A673 (cell line): ENCODE data around the gene CDK8.

Experiments
- EZH2 ChIP-seq: fragments of 200-600 bp; sonication (generic); IDR thresholded peaks from 2 replicates; pipeline ENCODE4 v1.6.1; 2017; ENCODE audit warnings: borderline replicate concordance, low read depth, mild to moderate bottlenecking, mixed read lengths, antibody characterized with exemption, low read length; ENCODE audit not compliant: poor library complexity, severe bottlenecking
- TF ChIP-seq, protein P1 (sequence below): fragments of 300-800, 200-600 bp; sonication (generic); conservative IDR thresholded peaks from 2 replicates; pipeline ENCODE4 v1.5.1; 2017; ENCODE audit warnings: low read depth, mild to moderate bottlenecking, antibody characterized with exemption, low read length, moderate library complexity, mixed read lengths

DNA sequence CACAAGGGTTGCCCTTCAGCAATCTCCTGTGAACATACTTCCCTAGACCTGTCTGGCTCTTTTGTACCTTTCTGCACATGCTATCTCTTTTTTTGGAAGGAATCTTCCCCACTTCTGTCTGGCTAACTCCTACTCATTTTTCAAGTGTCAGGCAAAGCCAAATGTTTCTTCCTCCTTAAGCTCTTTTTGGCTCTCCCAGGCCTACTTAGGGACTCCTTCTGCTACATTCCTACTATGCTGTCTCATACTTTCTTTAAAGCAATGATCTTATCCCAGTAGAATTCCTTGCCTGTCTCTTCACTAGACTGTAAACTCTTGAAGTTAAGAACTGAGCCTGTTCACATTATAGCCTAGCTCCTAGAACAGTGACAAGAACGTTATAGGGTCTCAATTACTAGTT lies 188.6 kb downstream of the CDK8 start:
- TF ChIP-seq, protein P1, sequence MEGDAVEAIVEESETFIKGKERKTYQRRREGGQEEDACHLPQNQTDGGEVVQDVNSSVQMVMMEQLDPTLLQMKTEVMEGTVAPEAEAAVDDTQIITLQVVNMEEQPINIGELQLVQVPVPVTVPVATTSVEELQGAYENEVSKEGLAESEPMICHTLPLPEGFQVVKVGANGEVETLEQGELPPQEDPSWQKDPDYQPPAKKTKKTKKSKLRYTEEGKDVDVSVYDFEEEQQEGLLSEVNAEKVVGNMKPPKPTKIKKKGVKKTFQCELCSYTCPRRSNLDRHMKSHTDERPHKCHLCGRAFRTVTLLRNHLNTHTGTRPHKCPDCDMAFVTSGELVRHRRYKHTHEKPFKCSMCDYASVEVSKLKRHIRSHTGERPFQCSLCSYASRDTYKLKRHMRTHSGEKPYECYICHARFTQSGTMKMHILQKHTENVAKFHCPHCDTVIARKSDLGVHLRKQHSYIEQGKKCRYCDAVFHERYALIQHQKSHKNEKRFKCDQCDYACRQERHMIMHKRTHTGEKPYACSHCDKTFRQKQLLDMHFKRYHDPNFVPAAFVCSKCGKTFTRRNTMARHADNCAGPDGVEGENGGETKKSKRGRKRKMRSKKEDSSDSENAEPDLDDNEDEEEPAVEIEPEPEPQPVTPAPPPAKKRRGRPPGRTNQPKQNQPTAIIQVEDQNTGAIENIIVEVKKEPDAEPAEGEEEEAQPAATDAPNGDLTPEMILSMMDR: no peak
- no peak for TF ChIP-seq EZH2
